Hematopoietic multipotent progenitor cell treated with erythropoietin and hydrocortisone succinate and interleukin-3 and kit ligand, for 6 days (in vitro differentiated cells): ENCODE data around the gene CCDC187.
"Not testable (repeated sequence)": the region's sequence is repeated elsewhere in the genome, so short reads cannot be mapped to it uniquely, and the experiment has no call there.

Experiments used
- DNase-seq: peaks from one replicate; pipeline ENCODE4 v3.0.0-alpha.2; 2015

Gene CCDC187

GRCh38 chr9:136303825-136304416, at the start of gene CCDC187:
CCDC187 (minus strand) TSS chr9:136304094; CDS start chr9:136303830, 264 bp downstream.
- no peak for DNase-seq

GRCh38 chr9:136353088-136353487, 49.2 kb upstream of the CCDC187 start:
- DNase-seq: no peak

DNA sequence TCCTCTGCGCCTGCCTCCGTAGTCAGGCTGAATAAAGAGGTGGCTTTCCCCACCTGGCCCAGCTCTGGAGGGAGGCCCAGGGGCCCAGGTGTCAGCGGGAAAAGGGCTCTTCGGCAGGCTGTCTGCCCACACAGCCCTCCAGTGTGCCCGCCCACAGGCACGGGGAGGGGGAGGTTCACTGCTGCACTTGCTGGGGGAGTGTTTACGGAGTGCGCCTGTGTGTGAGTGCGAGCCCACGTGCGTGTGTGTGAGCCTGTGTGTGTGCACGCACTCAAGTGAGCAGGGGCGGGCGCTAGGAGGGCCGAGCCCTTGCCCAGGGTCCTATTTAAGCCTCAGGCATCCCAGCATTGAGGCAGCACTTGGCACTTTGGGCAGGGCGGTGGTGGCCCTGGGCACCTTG, 48.8 kb upstream of the CCDC187 start:
- no peak for DNase-seq

DNA sequence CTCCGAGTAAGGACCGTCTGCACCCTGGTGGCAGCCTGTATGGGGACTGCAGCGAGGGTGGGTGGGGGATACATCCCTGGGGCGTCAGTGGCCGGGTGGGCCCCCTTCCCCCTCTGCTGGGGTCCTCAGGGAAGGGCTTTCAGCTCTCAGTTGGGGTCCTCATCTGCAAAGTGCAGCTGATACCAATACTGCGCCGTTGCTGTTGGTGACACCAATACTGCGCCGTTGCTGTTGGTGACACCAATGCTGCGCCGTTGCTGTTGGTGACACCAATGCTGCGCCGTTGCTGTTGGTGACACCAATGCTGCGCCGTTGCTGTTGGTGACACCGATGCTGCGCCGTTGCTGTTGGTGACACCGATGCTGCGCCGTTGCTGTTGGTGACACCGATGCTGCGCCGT, 48.0 kb upstream of the CCDC187 start:
- not testable (repeated sequence) for DNase-seq

DNA sequence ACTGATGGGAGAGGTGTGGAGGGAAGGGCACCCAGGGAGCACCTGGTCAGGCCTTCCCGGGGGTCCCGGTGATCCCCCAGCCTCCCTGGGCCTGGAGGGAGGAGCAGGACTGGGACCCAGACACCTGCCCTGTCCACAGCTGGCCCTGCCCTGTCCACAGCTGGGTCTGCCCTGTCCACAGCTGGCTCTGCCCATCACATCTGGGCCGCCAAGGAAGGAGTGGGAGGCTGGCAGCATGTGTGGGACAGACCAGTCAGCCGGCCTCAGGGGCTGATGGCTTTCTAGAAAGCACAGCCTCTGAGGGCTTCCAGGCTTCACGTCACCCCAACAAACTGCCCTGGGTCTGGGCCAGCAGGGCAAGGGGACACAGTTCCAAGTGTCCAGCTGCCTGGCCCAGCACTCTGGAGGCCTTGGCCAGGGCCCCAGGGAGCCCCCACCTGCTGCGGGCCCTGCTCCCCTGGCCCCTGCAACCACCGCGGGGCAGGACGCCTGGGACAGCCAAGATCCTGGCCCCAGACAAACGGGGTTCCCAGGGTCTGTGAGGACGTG, 47.4 kb upstream of the CCDC187 start:
- DNase-seq: no peak

DNA sequence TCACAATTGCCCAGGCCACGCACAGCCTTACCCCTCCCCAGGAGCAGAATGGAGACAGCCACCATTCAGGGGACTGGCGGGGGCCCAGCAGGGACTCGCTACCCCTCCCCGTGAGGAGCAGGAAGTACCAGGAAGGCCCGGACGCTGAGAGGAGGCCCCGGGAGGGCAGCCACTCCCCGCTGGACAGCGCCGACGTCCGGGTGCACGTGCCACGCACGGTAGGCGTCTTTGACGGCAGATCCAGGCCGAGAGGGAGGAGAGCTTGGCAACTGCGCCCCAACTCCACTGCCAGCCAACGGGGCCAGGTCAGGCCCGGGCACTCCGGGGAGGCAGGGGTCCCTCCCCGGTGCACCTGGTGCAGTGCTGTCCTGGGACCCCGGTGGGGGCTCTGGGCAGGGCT, 45.7 kb upstream of the CCDC187 start:
- no peak for DNase-seq

GRCh38 chr9:136348691-136349090, 44.8 kb upstream of the CCDC187 start:
- DNase-seq: no peak

GRCh38 chr9:136347472-136348256, 43.8 kb upstream of the CCDC187 start:
- no peak for DNase-seq

GRCh38 chr9:136346927-136347465, 43.1 kb upstream of the CCDC187 start:
- no peak for DNase-seq

GRCh38 chr9:136346157-136346481, 42.2 kb upstream of the CCDC187 start:
- no peak for DNase-seq

DNA sequence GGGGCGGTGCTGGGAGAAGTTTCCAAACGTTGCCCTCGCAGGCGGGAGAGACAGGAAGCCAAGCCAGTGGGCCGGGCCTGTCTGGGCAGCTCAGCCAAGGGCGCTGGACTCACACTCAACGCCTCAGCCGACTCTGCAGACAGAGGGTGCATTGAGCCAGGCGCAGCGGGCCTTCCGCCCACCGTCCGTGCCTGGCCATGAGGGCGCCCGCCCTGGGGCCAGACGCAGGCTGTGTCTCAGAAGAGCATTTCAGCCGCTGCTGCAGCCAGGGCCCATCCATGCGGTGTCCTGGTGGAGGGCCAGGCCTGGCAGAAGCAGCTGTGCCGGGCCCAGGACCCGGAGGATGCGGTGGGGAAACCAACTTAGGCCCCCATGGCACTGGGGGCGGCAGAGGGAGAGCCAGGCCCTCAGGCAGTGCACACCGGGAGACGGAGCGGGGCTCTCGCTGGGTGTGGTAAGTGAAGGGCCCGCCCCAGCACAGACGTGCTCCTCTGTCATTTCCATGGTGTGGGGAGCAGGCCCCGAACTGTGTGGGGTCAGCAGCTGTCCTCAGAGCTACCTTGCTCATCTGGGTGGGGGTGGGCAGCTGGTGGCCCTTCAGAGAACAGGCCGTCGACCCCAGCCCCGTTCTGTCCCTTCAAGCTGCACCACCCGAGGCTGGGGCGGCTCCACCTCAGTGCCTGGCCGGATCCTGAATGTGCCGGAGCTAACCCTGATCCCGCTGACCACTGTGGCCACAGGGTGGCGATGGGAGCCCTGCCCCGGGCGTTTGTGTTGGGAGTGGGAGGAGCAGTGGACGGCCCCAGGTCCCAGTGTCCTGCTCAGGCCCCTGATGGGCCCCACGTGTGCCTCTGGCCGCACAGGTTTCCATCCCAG, 41.6 kb upstream of the CCDC187 start:
- DNase-seq: no peak

DNA sequence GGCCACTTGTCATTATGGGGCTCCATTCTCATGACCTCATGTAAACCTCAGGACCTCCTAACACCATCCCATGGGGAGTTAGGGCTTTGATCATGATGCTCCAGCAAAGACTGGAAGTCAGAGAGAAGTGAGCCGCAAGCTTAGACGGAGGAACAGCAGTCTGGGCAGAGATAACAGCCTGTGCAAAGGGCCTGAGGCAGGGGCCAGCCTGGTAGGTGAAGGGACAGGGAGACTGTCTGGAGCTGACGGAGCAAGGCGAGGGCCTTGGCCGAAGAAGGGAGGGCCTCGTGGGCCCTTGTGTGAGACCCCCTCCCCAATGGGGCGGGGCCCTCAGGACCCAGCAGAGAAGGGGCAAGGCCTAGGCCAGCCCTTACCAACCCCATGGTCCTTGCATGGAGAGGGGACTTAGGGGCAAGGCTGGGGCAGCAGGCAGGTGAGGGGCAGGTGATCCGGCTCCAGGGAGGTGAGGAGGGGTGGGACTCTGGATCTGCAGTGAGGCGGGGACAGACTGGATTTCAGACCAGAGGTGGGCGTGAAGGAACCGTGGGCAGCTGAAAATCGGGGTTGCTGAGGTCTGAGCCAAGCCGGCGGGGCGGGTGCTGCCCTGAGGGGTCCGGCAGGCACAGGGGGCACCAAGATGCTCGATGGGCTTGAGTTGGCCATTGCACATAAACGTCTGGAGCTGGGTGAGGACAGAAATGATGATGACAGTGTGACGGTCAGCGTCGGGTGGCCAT, 40.8 kb upstream of the CCDC187 start:
- DNase-seq: no peak

- no peak for DNase-seq
Measured at GRCh38 chr9:136343884-136344269, 40.0 kb upstream of the CCDC187 start.

DNA sequence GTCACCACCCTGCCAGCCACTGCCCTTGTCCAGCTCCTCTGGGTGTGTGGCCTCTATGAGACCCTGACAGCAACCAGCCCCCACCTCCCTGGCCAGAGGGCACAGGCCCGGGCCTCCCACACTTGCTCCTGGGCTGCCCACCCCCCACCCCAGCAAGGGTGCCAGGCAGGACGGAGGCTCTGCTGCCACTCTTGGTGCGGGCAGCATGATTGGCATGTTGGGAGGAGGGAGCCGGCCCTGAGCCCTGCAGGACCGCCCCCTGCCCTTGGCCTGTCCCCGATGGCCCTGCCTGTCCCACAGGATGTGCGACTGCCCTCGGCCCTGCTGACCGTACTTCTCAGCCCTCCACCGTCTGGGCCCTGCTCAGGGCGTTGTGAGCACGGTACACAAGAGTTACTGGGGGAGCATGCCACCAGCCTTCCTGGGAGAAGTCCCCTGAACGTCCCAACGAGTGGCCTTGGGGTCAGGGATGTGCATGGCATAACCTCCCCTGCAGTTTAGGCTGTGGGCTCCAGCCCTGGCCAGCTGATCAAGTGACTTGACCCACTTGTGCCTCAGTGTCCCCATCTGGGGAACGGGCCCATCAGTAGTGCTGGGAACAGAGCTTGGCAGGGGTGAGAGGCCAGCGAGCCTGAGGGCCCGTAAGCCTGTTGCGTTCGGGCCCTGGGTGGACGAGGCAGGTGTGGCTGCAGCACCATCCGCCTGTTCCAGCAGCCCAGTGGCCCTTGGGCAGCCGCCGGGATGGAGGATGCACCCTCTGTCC, 39.4 kb upstream of the CCDC187 start:
- DNase-seq: peak; percentile 25

DNA sequence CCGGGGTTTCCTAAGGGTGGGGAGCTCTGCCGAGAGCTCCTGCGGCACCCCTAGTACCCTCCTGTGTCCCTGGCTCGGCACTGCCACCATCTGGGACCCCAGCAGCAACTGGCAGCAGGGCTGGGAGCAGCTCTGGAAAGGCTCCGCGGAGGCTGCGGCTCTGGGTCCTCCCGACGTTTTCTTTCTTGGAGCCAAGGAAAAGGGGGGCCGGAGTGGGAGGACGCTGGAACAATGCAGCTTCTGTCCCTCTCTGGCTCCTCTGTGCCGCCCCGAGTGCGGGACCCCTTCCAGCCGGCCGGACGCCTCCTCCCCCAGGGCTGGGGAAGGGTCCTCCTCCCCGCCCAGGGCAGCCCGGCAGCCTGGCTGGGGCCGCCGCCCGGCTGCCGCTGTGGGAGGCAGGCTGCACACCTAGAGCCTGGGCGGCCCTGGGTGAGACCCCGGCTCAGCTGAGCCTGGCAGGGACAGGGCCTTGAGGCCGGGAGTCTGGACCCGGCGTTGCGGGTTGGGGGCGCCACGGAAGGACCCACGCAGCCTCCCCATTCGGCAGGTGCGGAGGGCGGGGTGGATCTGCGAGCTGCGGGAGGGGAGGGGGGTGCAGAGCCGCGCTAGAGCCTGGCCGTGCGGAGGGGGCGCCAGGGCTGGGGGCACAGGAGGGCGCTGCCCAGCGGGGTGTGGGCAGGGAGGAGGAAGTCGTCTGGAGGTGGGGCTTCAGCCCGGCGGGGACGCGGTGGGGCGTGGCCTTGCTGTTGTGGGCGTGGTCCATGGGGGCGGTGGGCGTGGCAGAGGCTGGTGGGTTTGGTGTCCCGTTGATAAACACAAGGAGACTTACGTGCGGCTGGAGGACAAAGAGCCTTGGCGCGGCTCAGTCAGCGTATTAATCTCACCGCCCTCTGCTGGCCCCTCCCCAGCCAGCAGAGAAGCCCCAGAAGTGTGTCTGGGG, 38.6 kb upstream of the CCDC187 start:
- DNase-seq: peak; percentile 96

DNA sequence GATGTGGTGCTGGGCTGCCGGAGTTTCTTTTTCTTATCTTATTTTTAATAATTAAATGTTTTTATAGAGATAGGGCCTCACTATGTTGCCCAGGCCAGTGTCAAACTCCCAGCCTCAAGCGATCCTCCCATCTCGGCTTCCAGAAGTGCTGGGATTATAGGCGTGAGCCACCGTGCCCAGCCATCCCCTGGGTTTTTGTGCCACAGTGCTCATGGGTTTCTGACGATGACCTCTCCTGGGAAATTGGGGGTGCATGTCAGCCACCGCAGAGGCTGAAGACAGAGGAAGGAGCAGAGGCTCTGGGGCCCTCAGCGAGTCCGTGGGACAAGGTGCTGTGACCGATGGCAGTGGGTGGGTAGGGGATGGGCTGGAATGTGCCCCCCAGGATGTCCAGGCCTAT, 37.9 kb upstream of the CCDC187 start:
- no peak for DNase-seq

DNA sequence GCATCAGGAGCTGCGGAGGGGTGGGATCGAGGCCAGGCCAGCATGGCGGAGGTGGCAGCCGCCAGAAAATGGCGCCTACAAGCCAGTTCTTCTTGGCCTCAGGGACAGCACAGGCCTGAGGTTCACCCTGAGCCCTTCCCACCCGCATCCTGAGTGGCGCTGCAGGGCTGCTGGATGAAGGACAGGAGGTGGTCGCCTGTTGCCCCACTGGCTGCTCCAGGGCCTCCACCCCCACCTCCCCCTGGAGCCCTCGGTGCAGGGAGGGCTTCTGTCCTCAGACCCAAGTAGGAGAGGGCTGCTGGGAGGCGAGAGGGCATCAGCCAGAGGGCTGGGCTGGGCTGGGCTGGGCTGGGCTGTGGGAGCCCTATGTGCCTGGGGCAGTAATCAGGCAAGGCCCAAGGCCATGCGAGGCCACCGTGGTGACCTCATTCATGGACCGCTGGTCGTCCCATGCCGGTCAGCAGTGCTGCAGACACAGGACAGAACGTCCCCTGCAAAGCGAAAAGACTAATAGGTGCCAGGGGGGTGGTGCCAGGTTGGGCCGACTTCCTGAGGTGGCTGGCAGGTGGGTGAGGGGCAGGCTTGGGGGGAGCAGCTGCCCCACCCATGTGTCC, 37.3 kb upstream of the CCDC187 start:
- no peak for DNase-seq

DNA sequence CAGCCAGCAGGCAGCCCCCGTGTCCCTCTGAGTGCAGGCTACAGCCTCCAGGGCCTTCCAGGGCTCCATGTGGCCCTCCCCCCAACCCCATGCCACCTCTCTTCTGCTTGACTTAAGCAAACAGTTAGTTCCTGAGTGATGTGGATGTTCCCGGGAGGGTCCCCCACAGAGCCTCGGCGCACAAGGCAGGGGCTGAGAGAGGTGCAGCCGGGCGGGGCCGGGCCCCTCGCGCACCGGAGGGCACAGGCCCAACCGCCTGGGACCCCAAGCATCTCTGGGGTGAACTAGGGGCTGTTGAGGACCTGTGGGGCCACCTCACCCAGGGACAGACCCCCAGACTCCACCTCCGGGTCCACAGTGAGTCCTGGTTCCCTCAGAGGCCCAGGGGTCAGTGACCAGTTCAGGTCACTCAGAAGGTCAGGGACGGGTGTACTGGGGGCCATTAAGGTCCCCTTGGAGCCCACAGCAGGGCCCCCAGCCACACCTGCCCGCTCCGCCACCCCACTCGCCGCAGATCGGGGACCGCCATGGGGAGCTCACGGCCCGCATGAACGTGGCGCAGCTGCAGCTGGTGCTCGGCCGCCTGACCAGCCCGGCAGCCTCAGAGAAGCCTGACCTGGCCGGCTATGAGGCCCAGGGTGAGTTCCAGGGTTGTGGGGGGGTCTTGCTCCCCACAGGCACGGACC, 36.6 kb upstream of the CCDC187 start:
- DNase-seq: no peak

- no peak for DNase-seq
Measured at GRCh38 chr9:136339958-136340310, 36.0 kb upstream of the CCDC187 start.
